ENCODE results near the gene CERK.
"Not testable (repeated sequence)": the region's sequence is repeated elsewhere in the genome, so short reads cannot be mapped to it uniquely, and the experiment has no call there.

Gene CERK

GRCh38 chr22:46748908-46749675, 11.0 kb upstream of the CERK start:
- DNase-seq (ENCODE audit: low read depth), result no peak

GRCh38 chr22:46748206-46748907, 10.3 kb upstream of the CERK start:
- no peak for DNase-seq (ENCODE audit: low read depth)

GRCh38 chr22:46747646-46748045, 9.6 kb upstream of the CERK start:
- DNase-seq (ENCODE audit: low read depth), result no peak

- DNase-seq (ENCODE audit: low read depth), result no peak
Observed at GRCh38 chr22:46746620-46747019, 8.6 kb upstream of the CERK start.

- DNase-seq (ENCODE audit: low read depth), result no peak
Observed at GRCh38 chr22:46746192-46746591, 8.1 kb upstream of the CERK start.

GRCh38 chr22:46744581-46744980, 6.5 kb upstream of the CERK start:
- no peak for DNase-seq (ENCODE audit: low read depth)

GRCh38 chr22:46742576-46743221, 4.6 kb upstream of the CERK start:
- DNase-seq (ENCODE audit: low read depth), result no peak

- DNase-seq (ENCODE audit: low read depth), result no peak
Observed at GRCh38 chr22:46741974-46742519, 4.0 kb upstream of the CERK start.

GRCh38 chr22:46740910-46741780, 3.1 kb upstream of the CERK start:
- no peak for DNase-seq (ENCODE audit: low read depth)

- no peak for DNase-seq (ENCODE audit: low read depth)
Observed at GRCh38 chr22:46739094-46739870, 1.2 kb upstream of the CERK start.

- no peak for DNase-seq (ENCODE audit: low read depth)
Observed at GRCh38 chr22:46738647-46739093, 618 bp upstream of the CERK start.

GRCh38 chr22:46737105-46737975, 712 bp downstream of the CERK start:
- DNase-seq (ENCODE audit: low read depth), result no peak

- no peak for DNase-seq (ENCODE audit: low read depth)
Observed at GRCh38 chr22:46736705-46737104, 1.3 kb downstream of the CERK start.

- no peak for DNase-seq (ENCODE audit: low read depth)
Observed at GRCh38 chr22:46735747-46736608, 2.1 kb downstream of the CERK start.

- DNase-seq (ENCODE audit: low read depth), result no peak
Observed at GRCh38 chr22:46734830-46735453, 3.1 kb downstream of the CERK start.

GRCh38 chr22:46734213-46734722, 3.8 kb downstream of the CERK start:
- DNase-seq (ENCODE audit: low read depth), result not testable (repeated sequence)

GRCh38 chr22:46732513-46732912, 5.5 kb downstream of the CERK start:
- DNase-seq (ENCODE audit: low read depth), result no peak

GRCh38 chr22:46732041-46732379, 6.0 kb downstream of the CERK start:
- no peak for DNase-seq (ENCODE audit: low read depth)
